Fibroblast of lung (primary cell): ENCODE measurements around the gene MFSD2A. TPM values are rescaled to one million over a fixed set of nuclear protein-coding genes. Genes with fewer than 3 reads are reported as not detected.

Experiments used
- DNase-seq, 2 donors: peaks; one replicate each; pipeline versions ENCODE4 v3.0.0 to v3.0.0-alpha.2; 2010; ENCODE audit warnings: low read depth in 2 of 2
- H2AFZ ChIP-seq: 2 replicates; pipeline ENCODE4 v1.5.1; 2012; ENCODE audit warnings: low read length, control low read depth, inconsistent platforms
- H3K27ac ChIP-seq: 2 replicates; pipeline ENCODE4 v1.5.1; 2011; ENCODE audit warnings: low read length, control low read depth; ENCODE audit not compliant: insufficient read depth
- H3K27me3 ChIP-seq: 2 replicates; pipeline ENCODE4 v1.5.1; 2011; ENCODE audit warnings: mild to moderate bottlenecking, low read length; ENCODE audit not compliant: control insufficient read depth, insufficient read depth
- H3K36me3 ChIP-seq: 2 replicates; pipeline ENCODE4 v1.5.1; 2011; ENCODE audit warnings: low read length; ENCODE audit not compliant: control insufficient read depth, insufficient read depth
- H3K4me1 ChIP-seq: 2 replicates; pipeline ENCODE4 v1.5.1; 2011; ENCODE audit warnings: low read length; ENCODE audit not compliant: control insufficient read depth, insufficient read depth; ENCODE audit errors: extremely low read depth
- H3K4me2 ChIP-seq: 2 replicates; pipeline ENCODE4 v1.5.1; 2011; ENCODE audit warnings: low read length, control low read depth; ENCODE audit not compliant: insufficient read depth; ENCODE audit errors: extremely low read depth
- H3K4me3 ChIP-seq, 4 experiments: fragments of 200-600 bp in 1 of 4; sonication (generic) in 1 of 4; replicated peaks in 1 of 4; 2 replicates each; pipeline ENCODE4 v1.5.1; 2011 to 2016; ENCODE audit warnings: low read length in 4 of 4, low read depth in 3 of 4, mild to moderate bottlenecking in 3 of 4, control low read depth in 2 of 4, inconsistent platforms in 1 of 4, mixed read lengths in 1 of 4; ENCODE audit not compliant: insufficient read depth in 1 of 4; ENCODE audit errors: control extremely low read depth in 1 of 4
- H3K79me2 ChIP-seq: 2 replicates; pipeline ENCODE4 v1.5.1; 2012; ENCODE audit warnings: mild to moderate bottlenecking, low read length, inconsistent platforms; ENCODE audit not compliant: control insufficient read depth, insufficient read depth
- H3K9ac ChIP-seq: 2 replicates; pipeline ENCODE4 v1.5.1; 2011; ENCODE audit warnings: mild to moderate bottlenecking, low read length, control low read depth; ENCODE audit not compliant: insufficient read depth
- H3K9me3 ChIP-seq: 2 replicates; pipeline ENCODE4 v1.5.1; 2012; ENCODE audit warnings: low read depth, low read length; ENCODE audit not compliant: control insufficient read depth, insufficient read depth
- H4K20me1 ChIP-seq: 2 replicates; pipeline ENCODE4 v1.5.1; 2011; ENCODE audit warnings: low read length; ENCODE audit not compliant: control insufficient read depth, insufficient read depth; ENCODE audit errors: extremely low read depth
- EZH2 ChIP-seq: IDR thresholded peaks from 2 replicates; pipeline ENCODE4 v1.5.1; 2012; ENCODE audit warnings: low read length, control low read depth, mild to moderate bottlenecking; ENCODE audit errors: missing control alignments
- polyA plus RNA-seq, 2 donors: library from polyadenylated mRNA; depleted of rRNA in 1 of 2; stranded (reverse) in 1 of 2; unstranded in 1 of 2; fragments of >200 nt; gene quantifications; 2 replicates each; pipeline ENCODE4 v1.2.1, GENCODE V29; 2011 to 2012; ENCODE audit warnings: missing spikeins in 1 of 2
- total RNA-seq: library from RNA; depleted of rRNA; stranded (reverse); fragments of >200 nt; gene quantifications from 2 replicates; pipeline ENCODE4 v1.2.1, GENCODE V29; 2014
- TF ChIP-seq, protein P1 (sequence below), 2 donors: IDR thresholded peaks in 1 of 2; conservative IDR thresholded peaks in 1 of 2; 1 replicate in 1 of 2; 2 replicates in 1 of 2; pipeline ENCODE4 v1.5.1; 2011 to 2012; ENCODE audit warnings: low read length in 2 of 2, control low read depth in 1 of 2, inconsistent platforms in 1 of 2, low read depth in 1 of 2, mild to moderate bottlenecking in 1 of 2

The MFSD2A gene
- total and polyA plus RNA-seq, 2 donors (not counting 1 experiment from before 2014, with no cell fraction given) = 0.90 to 1.2 TPM

DNA sequence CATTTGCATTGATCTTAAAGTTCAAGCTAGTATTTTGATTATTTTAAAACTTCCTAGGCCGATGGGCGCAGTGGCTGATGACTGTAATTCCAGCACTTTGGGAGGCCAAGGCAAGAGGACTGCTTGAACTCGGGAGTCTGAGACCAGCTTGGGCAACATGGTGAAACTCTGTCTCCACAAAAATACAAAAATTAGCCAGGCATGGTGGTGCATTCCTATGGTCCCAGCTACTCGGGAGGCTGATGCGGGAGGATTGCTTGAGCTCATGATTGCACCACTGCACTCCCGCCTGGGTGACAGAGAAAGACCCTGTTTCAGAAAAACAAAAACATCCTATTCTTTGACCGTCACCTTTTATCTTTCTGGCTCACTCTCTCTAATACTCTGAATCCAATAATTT, 30.0 kb downstream of the MFSD2A start:
- no peaks in the 10 kb centered on the region for H3K9me3 ChIP-seq
- H3K27me3 ChIP-seq = no peaks in the 10 kb centered on the region
- no peaks in the 10 kb centered on the region for H3K79me2 ChIP-seq
- no peak overlapping the region for H3K4me3 ChIP-seq
- no peaks in the 10 kb centered on the region for H3K36me3 ChIP-seq
- DNase-seq = no peak
- H3K27ac ChIP-seq = no peak overlapping the region
- peaks cover 3% of the 10 kb centered on the region for H3K4me1 ChIP-seq
- TF ChIP-seq EZH2 = no peak
- TF ChIP-seq, protein P1, sequence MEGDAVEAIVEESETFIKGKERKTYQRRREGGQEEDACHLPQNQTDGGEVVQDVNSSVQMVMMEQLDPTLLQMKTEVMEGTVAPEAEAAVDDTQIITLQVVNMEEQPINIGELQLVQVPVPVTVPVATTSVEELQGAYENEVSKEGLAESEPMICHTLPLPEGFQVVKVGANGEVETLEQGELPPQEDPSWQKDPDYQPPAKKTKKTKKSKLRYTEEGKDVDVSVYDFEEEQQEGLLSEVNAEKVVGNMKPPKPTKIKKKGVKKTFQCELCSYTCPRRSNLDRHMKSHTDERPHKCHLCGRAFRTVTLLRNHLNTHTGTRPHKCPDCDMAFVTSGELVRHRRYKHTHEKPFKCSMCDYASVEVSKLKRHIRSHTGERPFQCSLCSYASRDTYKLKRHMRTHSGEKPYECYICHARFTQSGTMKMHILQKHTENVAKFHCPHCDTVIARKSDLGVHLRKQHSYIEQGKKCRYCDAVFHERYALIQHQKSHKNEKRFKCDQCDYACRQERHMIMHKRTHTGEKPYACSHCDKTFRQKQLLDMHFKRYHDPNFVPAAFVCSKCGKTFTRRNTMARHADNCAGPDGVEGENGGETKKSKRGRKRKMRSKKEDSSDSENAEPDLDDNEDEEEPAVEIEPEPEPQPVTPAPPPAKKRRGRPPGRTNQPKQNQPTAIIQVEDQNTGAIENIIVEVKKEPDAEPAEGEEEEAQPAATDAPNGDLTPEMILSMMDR (conservative IDR thresholded peaks at IDR 0.05 in 1 of 2, IDR thresholded peaks at IDR 0.05 in 1 of 2; ENCODE audit: low read depth in 1 of 2, low read length in 2 of 2) = no peak
- H3K9ac ChIP-seq = no peak overlapping the region
- H4K20me1 ChIP-seq = no peaks in the 10 kb centered on the region
- no peak overlapping the region for H2AFZ ChIP-seq
- H3K4me2 ChIP-seq = no peak overlapping the region

DNA sequence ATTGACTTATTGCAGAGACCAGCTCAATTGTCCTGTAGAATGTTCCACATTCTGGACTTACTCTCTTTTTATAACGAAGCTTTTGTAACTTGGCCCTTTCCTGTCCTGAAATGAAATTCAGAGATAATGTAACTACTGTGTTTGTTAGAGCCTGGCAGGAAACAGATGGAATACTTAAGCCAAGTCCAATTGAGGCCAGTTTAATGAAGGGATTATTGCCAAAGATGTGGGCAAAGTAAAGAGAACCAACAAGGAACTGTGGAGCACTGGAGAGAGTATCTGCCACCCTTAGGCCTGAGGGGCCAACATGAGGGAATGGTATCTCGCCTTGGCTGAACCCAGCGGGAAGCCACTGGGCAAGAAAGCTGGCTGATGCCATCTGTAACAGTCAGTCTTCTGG, 32.9 kb downstream of the MFSD2A start:
- no peak for DNase-seq

DNA sequence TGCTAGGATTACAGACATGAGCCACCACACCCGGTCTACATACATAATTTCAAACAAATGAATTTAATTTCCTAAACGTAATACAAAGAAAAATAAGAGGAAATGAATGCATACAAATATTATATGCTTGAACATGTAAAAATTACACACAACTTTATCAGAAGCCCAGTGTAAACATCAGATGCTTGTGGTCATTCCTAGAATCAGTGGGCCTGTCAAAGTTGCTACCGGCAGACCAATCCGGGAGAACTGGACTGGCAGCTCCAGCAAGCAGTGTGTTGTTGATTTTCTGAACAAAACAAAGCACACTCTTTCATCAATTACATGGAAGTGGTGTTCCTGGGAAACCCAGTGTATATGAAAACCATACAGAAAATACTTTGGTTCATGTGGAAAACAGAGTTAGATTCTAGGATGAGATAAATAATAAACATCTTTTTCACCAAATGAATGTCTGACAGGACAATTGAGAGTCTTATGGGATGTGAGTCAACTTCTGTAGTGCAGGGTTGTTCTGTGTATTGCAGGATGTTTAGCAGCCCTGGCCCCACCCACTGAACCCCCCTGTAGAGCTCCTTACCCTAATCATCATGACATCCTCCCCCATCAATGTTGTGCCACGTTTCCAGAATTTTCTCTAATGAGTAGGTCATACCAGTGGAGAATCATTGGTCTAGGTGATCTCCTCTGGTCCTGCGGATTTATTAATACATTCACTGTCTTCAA, 33.8 kb downstream of the MFSD2A start:
- peak in 1 of 2 donors; percentile 16 for DNase-seq
- no peak overlapping the region for H3K27ac ChIP-seq
- no peaks in the 10 kb centered on the region for H4K20me1 ChIP-seq

More for the DNA sequence above, 32.9 kb downstream of the MFSD2A start:
- Histone ChIP-seq H3K36me3 (no peaks in the 10 kb centered on the region), H3K27me3 (no peaks in the 10 kb centered on the region), H3K4me1 (no peaks in the 10 kb centered on the region), H4K20me1 (no peaks in the 10 kb centered on the region), H3K9me3 (no peaks in the 10 kb centered on the region), H2AFZ (no peak overlapping the region), H3K4me3 (no peak overlapping the region), H3K27ac (no peak overlapping the region), H3K79me2 (no peaks in the 10 kb centered on the region), H3K4me2 (no peak overlapping the region), H3K9ac (no peak overlapping the region)
- TF ChIP-seq, protein P1 (conservative IDR thresholded peaks at IDR 0.05 in 1 of 2, IDR thresholded peaks at IDR 0.05 in 1 of 2; ENCODE audit: low read depth in 1 of 2, low read length in 2 of 2) = no peak
- no peak for TF ChIP-seq EZH2

More for the DNA sequence above, 33.8 kb downstream of the MFSD2A start:
- Histone ChIP-seq H3K79me2 (no peaks in the 10 kb centered on the region), H3K27me3 (no peaks in the 10 kb centered on the region), H3K4me1 (no peaks in the 10 kb centered on the region), H3K4me3 (no peak overlapping the region), H3K9ac (no peak overlapping the region), H3K36me3 (no peaks in the 10 kb centered on the region), H2AFZ (no peak overlapping the region), H3K9me3 (no peaks in the 10 kb centered on the region), H3K4me2 (no peak overlapping the region)
- TF ChIP-seq, protein P1 (conservative IDR thresholded peaks at IDR 0.05 in 1 of 2, IDR thresholded peaks at IDR 0.05 in 1 of 2; ENCODE audit: low read depth in 1 of 2, low read length in 2 of 2) = no peak
- no peak for TF ChIP-seq EZH2
